WTC11 (cell line): ENCODE results near the gene WNT3A. TPM values are rescaled to one million over a fixed set of nuclear protein-coding genes. Genes with fewer than 3 reads are reported as not detected.

Source experiments
- ATAC-seq: fragments of 200-7000 bp; cut with Tn5 transposase; 2 replicates; pipeline ENCODE4 v1.10.0; 2021; ENCODE audit warnings: mild to moderate bottlenecking, moderate library complexity
- CTCF ChIA-PET: fragments of 300-600 bp; sonication (Branson Sonifier 250); formaldehyde crosslinking; loops from one replicate; lab custom pipeline; 2021; ENCODE audit warnings: antibody characterized with exemption; lab: Charles Lee
- POLR2A ChIA-PET: fragments of 350-600 bp; sonication (Branson Sonifier 250); formaldehyde crosslinking; loops from one replicate; lab custom pipeline; 2021; ENCODE audit warnings: antibody characterized with exemption; lab: Charles Lee
- DNase-seq: peaks from one replicate; pipeline ENCODE4 v3.0.0; 2021; ENCODE audit warnings: low spot score
- H3K27ac Mint-ChIP-seq: 2 replicates; pipeline ENCODE4 v1.8.0; 2021; ENCODE audit warnings: mixed read lengths
- H3K27me3 Mint-ChIP-seq: 2 replicates; pipeline ENCODE4 v1.8.0; 2021; ENCODE audit warnings: low read depth, mild to moderate bottlenecking, moderate library complexity, mixed read lengths
- H3K36me3 Mint-ChIP-seq: 2 replicates; pipeline ENCODE4 v1.8.0; 2021; ENCODE audit warnings: mixed read lengths
- H3K4me1 Mint-ChIP-seq: 2 replicates; pipeline ENCODE4 v1.8.0; 2022; ENCODE audit warnings: mixed read lengths
- H3K4me3 Mint-ChIP-seq: 2 replicates; pipeline ENCODE4 v1.8.0; 2021; ENCODE audit warnings: mild to moderate bottlenecking, moderate library complexity, mixed read lengths
- H3K9me3 Mint-ChIP-seq: 2 replicates; pipeline ENCODE4 v1.8.0; 2021; ENCODE audit warnings: mixed read lengths
- FOXJ3 ChIP-seq: sonication (generic); formaldehyde crosslinking; IDR thresholded peaks from 2 replicates; pipeline ENCODE4 v1.9.0; 2021; ENCODE audit warnings: missing genetic modification reagents, mild to moderate bottlenecking, borderline replicate concordance
- KAT7 ChIP-seq: sonication (generic); formaldehyde crosslinking; IDR thresholded peaks from 2 replicates; pipeline ENCODE4 v1.8.1; 2023; ENCODE audit warnings: missing genetic modification reagents, mild to moderate bottlenecking, borderline replicate concordance
- NFYB ChIP-seq: sonication (generic); formaldehyde crosslinking; conservative IDR thresholded peaks from 2 replicates; pipeline ENCODE4 v1.8.0; 2022; ENCODE audit warnings: low read depth, missing genetic modification reagents
- NR2C2 ChIP-seq: sonication (generic); formaldehyde crosslinking; IDR thresholded peaks from 2 replicates; pipeline ENCODE4 v1.8.0; 2022; ENCODE audit warnings: mild to moderate bottlenecking, missing genetic modification reagents
- OVOL2 ChIP-seq: fragments of 250-450 bp; sonication (Bioruptor Pico); IDR thresholded peaks from 2 replicates; pipeline ENCODE4 v1.9.0; 2021; ENCODE audit warnings: mild to moderate bottlenecking, borderline replicate concordance
- RORB ChIP-seq: fragments of 250-450 bp; sonication (Bioruptor Pico); IDR thresholded peaks from 2 replicates; pipeline ENCODE4 v1.9.0; 2021; ENCODE audit warnings: mild to moderate bottlenecking
- TCF7 ChIP-seq: sonication (generic); formaldehyde crosslinking; IDR thresholded peaks from 2 replicates; pipeline ENCODE4 v1.8.0; 2022; ENCODE audit warnings: mild to moderate bottlenecking, low read depth, missing genetic modification reagents, moderate library complexity
- ZNF416 ChIP-seq: fragments of 250-450 bp; sonication (Bioruptor Pico); IDR thresholded peaks from 2 replicates; pipeline ENCODE4 v1.9.0; 2021; ENCODE audit warnings: mild to moderate bottlenecking, inconsistent platforms
- total RNA-seq: library from RNA; stranded (reverse); gene quantifications from 3 replicates; pipeline ENCODE4 v1.2.3, GENCODE V29; 2021
- TF ChIP-seq, protein P1 (sequence below): fragments of 250-450 bp; sonication (Bioruptor Pico); IDR thresholded peaks from 2 replicates; pipeline ENCODE4 v2.1.2; 2022; ENCODE audit warnings: mild to moderate bottlenecking, moderate library complexity
- TF ChIP-seq, protein P2 (sequence below): sonication (generic); formaldehyde crosslinking; IDR thresholded peaks from 2 replicates; pipeline ENCODE4 v1.8.1; 2022; ENCODE audit warnings: low read depth, mild to moderate bottlenecking, moderate library complexity, missing genetic modification reagents, borderline replicate concordance
- TF ChIP-seq, protein P3 (sequence below): fragments of 250-450 bp; sonication (Bioruptor Pico); IDR thresholded peaks from 2 replicates; pipeline ENCODE4 v1.9.0; 2021; ENCODE audit warnings: mild to moderate bottlenecking
- TF ChIP-seq, protein P4 (sequence below): sonication (generic); formaldehyde crosslinking; IDR thresholded peaks from 2 replicates; pipeline ENCODE4 v1.8.0; 2022; ENCODE audit warnings: mild to moderate bottlenecking, missing genetic modification reagents
- TF ChIP-seq, protein P5 (sequence below): sonication (generic); formaldehyde crosslinking; IDR thresholded peaks from 2 replicates; pipeline ENCODE4 v1.8.1; 2023; ENCODE audit warnings: mild to moderate bottlenecking, missing genetic modification reagents, moderate library complexity
- TF ChIP-seq, protein P6 (sequence below): sonication (generic); formaldehyde crosslinking; IDR thresholded peaks from 2 replicates; pipeline ENCODE4 v1.8.0; 2022; ENCODE audit warnings: mild to moderate bottlenecking, missing genetic modification reagents
- TF ChIP-seq, protein P7 (sequence below): sonication (generic); formaldehyde crosslinking; IDR thresholded peaks from 2 replicates; pipeline ENCODE4 v1.8.1; 2023; ENCODE audit warnings: mild to moderate bottlenecking, missing genetic modification reagents, borderline replicate concordance
- TF ChIP-seq, protein P8 (sequence below): sonication (generic); formaldehyde crosslinking; IDR thresholded peaks from 2 replicates; pipeline ENCODE4 v1.8.1; 2022; ENCODE audit warnings: missing genetic modification reagents, borderline replicate concordance
- TF ChIP-seq, protein P9 (sequence below): sonication (generic); formaldehyde crosslinking; IDR thresholded peaks from 2 replicates; pipeline ENCODE4 v1.8.0; 2023; ENCODE audit warnings: missing genetic modification reagents, mild to moderate bottlenecking, borderline replicate concordance

WNT3A gene
- total RNA-seq, 1 experiment from 2014 or later = 0.17 TPM

DNA sequence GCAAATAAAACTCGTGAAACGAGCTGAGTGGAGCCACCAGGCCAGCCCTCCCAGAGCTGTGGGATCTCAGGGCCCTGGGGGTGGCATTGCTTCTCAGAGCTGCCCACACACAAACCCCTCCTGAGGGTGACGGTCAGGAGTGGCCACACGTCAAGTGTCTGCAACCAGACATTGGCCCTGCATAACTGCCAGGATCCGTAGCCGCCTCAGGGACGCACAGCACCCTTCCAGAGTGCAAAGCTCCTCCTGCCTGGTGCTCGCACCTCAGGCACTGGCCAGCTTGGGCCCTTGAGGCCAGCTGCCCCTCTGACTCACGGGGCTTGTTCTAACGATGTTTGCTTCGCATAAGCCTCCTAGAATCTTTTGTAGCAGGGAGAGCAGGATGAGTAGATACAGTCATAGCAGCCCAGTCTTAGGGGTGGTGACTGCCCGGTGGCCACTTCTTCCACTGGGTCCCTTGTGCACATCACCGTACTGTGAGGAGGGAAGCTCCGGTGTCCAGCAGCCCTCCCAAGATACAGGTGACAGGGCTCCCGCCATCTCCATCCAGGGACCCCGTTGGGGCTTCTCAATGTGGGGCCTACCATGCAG, 5.0 kb downstream of the WNT3A start:
- Mint-ChIP-seq H3K4me3 (no peak overlapping the region), H3K4me1 (peaks cover 12% of the 10 kb centered on the region), H3K27me3 (peaks cover 89% of the 10 kb centered on the region), H3K9me3 (no peaks in the 10 kb centered on the region), H3K27ac (no peak overlapping the region), H3K36me3 (no peaks in the 10 kb centered on the region)
- TF ChIP-seq, protein P1, sequence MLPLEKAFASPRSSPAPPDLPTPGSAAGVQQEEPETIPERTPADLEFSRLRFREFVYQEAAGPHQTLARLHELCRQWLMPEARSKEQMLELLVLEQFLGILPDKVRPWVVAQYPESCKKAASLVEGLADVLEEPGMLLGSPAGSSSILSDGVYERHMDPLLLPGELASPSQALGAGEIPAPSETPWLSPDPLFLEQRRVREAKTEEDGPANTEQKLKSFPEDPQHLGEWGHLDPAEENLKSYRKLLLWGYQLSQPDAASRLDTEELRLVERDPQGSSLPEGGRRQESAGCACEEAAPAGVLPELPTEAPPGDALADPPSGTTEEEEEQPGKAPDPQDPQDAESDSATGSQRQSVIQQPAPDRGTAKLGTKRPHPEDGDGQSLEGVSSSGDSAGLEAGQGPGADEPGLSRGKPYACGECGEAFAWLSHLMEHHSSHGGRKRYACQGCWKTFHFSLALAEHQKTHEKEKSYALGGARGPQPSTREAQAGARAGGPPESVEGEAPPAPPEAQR = no peak
- TF ChIP-seq, protein P2, sequence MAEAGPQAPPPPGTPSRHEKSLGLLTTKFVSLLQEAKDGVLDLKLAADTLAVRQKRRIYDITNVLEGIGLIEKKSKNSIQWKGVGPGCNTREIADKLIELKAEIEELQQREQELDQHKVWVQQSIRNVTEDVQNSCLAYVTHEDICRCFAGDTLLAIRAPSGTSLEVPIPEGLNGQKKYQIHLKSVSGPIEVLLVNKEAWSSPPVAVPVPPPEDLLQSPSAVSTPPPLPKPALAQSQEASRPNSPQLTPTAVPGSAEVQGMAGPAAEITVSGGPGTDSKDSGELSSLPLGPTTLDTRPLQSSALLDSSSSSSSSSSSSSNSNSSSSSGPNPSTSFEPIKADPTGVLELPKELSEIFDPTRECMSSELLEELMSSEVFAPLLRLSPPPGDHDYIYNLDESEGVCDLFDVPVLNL (CRISPR knock-in tag) = no peak
- TF ChIP-seq TCF7 (CRISPR knock-in tag) = no peak
- no peak for TF ChIP-seq OVOL2
- TF ChIP-seq, protein P3, sequence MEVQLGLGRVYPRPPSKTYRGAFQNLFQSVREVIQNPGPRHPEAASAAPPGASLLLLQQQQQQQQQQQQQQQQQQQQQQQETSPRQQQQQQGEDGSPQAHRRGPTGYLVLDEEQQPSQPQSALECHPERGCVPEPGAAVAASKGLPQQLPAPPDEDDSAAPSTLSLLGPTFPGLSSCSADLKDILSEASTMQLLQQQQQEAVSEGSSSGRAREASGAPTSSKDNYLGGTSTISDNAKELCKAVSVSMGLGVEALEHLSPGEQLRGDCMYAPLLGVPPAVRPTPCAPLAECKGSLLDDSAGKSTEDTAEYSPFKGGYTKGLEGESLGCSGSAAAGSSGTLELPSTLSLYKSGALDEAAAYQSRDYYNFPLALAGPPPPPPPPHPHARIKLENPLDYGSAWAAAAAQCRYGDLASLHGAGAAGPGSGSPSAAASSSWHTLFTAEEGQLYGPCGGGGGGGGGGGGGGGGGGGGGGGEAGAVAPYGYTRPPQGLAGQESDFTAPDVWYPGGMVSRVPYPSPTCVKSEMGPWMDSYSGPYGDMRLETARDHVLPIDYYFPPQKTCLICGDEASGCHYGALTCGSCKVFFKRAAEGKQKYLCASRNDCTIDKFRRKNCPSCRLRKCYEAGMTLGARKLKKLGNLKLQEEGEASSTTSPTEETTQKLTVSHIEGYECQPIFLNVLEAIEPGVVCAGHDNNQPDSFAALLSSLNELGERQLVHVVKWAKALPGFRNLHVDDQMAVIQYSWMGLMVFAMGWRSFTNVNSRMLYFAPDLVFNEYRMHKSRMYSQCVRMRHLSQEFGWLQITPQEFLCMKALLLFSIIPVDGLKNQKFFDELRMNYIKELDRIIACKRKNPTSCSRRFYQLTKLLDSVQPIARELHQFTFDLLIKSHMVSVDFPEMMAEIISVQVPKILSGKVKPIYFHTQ (CRISPR knock-in tag) = no peak
- TF ChIP-seq, protein P4, sequence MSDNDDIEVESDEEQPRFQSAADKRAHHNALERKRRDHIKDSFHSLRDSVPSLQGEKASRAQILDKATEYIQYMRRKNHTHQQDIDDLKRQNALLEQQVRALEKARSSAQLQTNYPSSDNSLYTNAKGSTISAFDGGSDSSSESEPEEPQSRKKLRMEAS (CRISPR knock-in tag) = no peak
- TF ChIP-seq FOXJ3 (CRISPR knock-in tag) = no peak
- no peak for TF ChIP-seq NFYB (CRISPR knock-in tag)
- TF ChIP-seq RORB (CRISPR knock-in tag) = no peak
- TF ChIP-seq KAT7 (CRISPR knock-in tag) = no peak
- no peak for TF ChIP-seq ZNF416 (CRISPR knock-in tag)
- TF ChIP-seq NR2C2 (CRISPR knock-in tag) = no peak
- TF ChIP-seq, protein P5, sequence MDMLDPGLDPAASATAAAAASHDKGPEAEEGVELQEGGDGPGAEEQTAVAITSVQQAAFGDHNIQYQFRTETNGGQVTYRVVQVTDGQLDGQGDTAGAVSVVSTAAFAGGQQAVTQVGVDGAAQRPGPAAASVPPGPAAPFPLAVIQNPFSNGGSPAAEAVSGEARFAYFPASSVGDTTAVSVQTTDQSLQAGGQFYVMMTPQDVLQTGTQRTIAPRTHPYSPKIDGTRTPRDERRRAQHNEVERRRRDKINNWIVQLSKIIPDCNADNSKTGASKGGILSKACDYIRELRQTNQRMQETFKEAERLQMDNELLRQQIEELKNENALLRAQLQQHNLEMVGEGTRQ (CRISPR knock-in tag) = no peak
- TF ChIP-seq, protein P6, sequence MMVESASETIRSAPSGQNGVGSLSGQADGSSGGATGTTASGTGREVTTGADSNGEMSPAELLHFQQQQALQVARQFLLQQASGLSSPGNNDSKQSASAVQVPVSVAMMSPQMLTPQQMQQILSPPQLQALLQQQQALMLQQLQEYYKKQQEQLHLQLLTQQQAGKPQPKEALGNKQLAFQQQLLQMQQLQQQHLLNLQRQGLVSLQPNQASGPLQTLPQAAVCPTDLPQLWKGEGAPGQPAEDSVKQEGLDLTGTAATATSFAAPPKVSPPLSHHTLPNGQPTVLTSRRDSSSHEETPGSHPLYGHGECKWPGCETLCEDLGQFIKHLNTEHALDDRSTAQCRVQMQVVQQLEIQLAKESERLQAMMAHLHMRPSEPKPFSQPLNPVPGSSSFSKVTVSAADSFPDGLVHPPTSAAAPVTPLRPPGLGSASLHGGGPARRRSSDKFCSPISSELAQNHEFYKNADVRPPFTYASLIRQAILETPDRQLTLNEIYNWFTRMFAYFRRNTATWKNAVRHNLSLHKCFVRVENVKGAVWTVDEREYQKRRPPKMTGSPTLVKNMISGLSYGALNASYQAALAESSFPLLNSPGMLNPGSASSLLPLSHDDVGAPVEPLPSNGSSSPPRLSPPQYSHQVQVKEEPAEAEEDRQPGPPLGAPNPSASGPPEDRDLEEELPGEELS (CRISPR knock-in tag) = no peak
- TF ChIP-seq, protein P7, sequence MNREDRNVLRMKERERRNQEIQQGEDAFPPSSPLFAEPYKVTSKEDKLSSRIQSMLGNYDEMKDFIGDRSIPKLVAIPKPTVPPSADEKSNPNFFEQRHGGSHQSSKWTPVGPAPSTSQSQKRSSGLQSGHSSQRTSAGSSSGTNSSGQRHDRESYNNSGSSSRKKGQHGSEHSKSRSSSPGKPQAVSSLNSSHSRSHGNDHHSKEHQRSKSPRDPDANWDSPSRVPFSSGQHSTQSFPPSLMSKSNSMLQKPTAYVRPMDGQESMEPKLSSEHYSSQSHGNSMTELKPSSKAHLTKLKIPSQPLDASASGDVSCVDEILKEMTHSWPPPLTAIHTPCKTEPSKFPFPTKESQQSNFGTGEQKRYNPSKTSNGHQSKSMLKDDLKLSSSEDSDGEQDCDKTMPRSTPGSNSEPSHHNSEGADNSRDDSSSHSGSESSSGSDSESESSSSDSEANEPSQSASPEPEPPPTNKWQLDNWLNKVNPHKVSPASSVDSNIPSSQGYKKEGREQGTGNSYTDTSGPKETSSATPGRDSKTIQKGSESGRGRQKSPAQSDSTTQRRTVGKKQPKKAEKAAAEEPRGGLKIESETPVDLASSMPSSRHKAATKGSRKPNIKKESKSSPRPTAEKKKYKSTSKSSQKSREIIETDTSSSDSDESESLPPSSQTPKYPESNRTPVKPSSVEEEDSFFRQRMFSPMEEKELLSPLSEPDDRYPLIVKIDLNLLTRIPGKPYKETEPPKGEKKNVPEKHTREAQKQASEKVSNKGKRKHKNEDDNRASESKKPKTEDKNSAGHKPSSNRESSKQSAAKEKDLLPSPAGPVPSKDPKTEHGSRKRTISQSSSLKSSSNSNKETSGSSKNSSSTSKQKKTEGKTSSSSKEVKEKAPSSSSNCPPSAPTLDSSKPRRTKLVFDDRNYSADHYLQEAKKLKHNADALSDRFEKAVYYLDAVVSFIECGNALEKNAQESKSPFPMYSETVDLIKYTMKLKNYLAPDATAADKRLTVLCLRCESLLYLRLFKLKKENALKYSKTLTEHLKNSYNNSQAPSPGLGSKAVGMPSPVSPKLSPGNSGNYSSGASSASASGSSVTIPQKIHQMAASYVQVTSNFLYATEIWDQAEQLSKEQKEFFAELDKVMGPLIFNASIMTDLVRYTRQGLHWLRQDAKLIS (CRISPR knock-in tag) = no peak
- TF ChIP-seq, protein P8, sequence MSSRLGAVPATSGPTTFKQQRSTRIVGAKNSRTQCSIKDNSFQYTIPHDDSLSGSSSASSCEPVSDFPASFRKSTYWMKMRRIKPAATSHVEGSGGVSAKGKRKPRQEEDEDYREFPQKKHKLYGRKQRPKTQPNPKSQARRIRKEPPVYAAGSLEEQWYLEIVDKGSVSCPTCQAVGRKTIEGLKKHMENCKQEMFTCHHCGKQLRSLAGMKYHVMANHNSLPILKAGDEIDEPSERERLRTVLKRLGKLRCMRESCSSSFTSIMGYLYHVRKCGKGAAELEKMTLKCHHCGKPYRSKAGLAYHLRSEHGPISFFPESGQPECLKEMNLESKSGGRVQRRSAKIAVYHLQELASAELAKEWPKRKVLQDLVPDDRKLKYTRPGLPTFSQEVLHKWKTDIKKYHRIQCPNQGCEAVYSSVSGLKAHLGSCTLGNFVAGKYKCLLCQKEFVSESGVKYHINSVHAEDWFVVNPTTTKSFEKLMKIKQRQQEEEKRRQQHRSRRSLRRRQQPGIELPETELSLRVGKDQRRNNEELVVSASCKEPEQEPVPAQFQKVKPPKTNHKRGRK (CRISPR knock-in tag) = no peak
- TF ChIP-seq, protein P9, sequence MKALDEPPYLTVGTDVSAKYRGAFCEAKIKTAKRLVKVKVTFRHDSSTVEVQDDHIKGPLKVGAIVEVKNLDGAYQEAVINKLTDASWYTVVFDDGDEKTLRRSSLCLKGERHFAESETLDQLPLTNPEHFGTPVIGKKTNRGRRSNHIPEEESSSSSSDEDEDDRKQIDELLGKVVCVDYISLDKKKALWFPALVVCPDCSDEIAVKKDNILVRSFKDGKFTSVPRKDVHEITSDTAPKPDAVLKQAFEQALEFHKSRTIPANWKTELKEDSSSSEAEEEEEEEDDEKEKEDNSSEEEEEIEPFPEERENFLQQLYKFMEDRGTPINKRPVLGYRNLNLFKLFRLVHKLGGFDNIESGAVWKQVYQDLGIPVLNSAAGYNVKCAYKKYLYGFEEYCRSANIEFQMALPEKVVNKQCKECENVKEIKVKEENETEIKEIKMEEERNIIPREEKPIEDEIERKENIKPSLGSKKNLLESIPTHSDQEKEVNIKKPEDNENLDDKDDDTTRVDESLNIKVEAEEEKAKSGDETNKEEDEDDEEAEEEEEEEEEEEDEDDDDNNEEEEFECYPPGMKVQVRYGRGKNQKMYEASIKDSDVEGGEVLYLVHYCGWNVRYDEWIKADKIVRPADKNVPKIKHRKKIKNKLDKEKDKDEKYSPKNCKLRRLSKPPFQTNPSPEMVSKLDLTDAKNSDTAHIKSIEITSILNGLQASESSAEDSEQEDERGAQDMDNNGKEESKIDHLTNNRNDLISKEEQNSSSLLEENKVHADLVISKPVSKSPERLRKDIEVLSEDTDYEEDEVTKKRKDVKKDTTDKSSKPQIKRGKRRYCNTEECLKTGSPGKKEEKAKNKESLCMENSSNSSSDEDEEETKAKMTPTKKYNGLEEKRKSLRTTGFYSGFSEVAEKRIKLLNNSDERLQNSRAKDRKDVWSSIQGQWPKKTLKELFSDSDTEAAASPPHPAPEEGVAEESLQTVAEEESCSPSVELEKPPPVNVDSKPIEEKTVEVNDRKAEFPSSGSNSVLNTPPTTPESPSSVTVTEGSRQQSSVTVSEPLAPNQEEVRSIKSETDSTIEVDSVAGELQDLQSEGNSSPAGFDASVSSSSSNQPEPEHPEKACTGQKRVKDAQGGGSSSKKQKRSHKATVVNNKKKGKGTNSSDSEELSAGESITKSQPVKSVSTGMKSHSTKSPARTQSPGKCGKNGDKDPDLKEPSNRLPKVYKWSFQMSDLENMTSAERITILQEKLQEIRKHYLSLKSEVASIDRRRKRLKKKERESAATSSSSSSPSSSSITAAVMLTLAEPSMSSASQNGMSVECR (CRISPR knock-in tag) = no peak
- DNase-seq = no peak
- ChIA-PET POLR2A (no interaction called here), CTCF (interaction anchor here (1.4 to 4.1 kb wide), 2 partner anchors 7 to 10 kb away, joined by 3 to 25 read pairs; no protein-coding TSS in a partner anchor)
- ATAC-seq = no peak
